ENCODE data around the gene IDUA. TPM values are rescaled to one million over a fixed set of nuclear protein-coding genes. Genes with fewer than 3 reads are reported as not detected.
"Not testable (repeated sequence)": the region's sequence is repeated elsewhere in the genome, so short reads cannot be mapped to it uniquely, and the experiment has no call there.

The IDUA gene
- total RNA-seq, 1 donor from 2014 or later = 2.6 TPM

DNA sequence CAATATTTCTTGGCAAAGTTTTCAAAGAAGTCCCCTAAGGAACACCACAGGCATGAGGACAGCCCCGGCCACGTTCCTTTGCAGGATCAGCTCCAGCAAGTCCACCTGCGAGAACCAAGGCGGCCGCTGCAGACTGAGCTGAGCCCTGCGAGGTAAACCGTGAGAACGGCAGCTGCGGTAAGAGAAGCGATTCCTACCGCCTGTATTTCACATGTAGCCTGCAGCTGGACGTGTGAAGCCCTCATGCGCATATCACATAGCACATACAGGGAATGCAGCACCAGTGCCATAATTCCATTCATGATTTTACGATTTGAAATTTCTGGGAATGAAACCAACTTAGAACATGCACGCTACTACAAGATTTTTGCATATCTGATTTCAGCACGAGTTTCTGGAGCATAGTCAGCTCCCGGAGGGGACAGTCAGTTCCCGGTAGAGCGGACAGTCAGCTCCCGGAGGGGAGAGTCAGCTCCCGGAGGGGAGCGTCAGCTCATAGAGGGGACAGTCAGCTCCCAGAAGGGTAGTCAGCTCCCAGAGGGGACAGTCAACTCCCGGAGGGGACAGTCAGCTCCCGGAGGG, 66.3 kb downstream of the IDUA start:
- Histone ChIP-seq H3K36me3 (ENCODE audit: control insufficient read depth, insufficient read depth, low read length) (no peaks in the 10 kb centered on the region), H3K4me3 (ENCODE audit: low read depth, low read length) (no peak overlapping the region), H3K27me3 (ENCODE audit: control insufficient read depth, insufficient read depth, low read length) (peaks cover 33% of the 10 kb centered on the region)
- TF ChIP-seq, protein P1, sequence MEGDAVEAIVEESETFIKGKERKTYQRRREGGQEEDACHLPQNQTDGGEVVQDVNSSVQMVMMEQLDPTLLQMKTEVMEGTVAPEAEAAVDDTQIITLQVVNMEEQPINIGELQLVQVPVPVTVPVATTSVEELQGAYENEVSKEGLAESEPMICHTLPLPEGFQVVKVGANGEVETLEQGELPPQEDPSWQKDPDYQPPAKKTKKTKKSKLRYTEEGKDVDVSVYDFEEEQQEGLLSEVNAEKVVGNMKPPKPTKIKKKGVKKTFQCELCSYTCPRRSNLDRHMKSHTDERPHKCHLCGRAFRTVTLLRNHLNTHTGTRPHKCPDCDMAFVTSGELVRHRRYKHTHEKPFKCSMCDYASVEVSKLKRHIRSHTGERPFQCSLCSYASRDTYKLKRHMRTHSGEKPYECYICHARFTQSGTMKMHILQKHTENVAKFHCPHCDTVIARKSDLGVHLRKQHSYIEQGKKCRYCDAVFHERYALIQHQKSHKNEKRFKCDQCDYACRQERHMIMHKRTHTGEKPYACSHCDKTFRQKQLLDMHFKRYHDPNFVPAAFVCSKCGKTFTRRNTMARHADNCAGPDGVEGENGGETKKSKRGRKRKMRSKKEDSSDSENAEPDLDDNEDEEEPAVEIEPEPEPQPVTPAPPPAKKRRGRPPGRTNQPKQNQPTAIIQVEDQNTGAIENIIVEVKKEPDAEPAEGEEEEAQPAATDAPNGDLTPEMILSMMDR (IDR thresholded peaks at IDR 0.05; ENCODE audit: insufficient read depth, low read length, severe bottlenecking) = no peak
- DNase-seq (ENCODE audit: low read depth) (peak; percentile 63), FAIRE-seq (no peak)

DNA sequence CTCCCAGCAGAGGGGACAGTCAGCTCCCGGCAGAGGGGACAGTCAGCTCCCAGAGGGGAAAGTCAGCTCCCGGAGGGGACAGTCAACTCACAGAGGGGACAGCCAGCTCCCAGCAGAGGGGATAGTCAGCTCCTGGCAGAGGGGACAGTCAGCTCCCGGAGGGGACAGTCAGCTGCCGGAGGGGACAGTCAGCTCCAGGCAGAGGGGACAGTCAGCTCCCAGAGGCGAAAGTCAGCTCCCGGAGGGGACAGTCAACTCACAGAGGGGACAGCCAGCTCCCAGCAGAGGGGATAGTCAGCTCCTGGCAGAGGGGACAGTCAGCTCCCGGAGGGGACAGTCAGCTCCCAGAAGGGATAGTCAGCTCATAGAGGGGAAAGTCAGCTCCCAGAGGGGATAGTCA, 67.0 kb downstream of the IDUA start:
- H3K4me3 ChIP-seq (ENCODE audit: low read depth, low read length); H3K36me3 ChIP-seq (ENCODE audit: control insufficient read depth, insufficient read depth, low read length); FAIRE-seq; DNase-seq (ENCODE audit: low read depth): not testable (repeated sequence)
- H3K27me3 ChIP-seq (ENCODE audit: control insufficient read depth, insufficient read depth, low read length) = peaks cover 33% of the 10 kb centered on the region

Other genes with a start within 250 kb of the IDUA start
- not detected in 2 replicates for gene CPLX1, start 160.9 kb upstream of the IDUA start, total RNA-seq
- gene GAK, start 54.7 kb upstream of the IDUA start, total RNA-seq = 52.9 and 77.1 TPM in 2 replicates
- gene TMEM175, start 54.6 kb upstream of the IDUA start, total RNA-seq = 3.4 and 10.9 TPM in 2 replicates
- 17.9 and 24.8 TPM in 2 replicates for gene DGKQ, start 13.5 kb upstream of the IDUA start, total RNA-seq
- gene SLC26A1, start 6.4 kb downstream of the IDUA start, total RNA-seq = under 0.01 and 0.13 TPM in 2 replicates
- gene FGFRL1, start 24.6 kb downstream of the IDUA start, total RNA-seq = 14.2 and 14.7 TPM in 2 replicates
- gene RNF212, start 126.5 kb downstream of the IDUA start, total RNA-seq = under 0.01 and 0.64 TPM in 2 replicates
- gene SPON2, start 185.5 kb downstream of the IDUA start, total RNA-seq = 5.4 and 6.3 TPM in 2 replicates

All from bronchial epithelial cell (primary cell).